ENCODE results near the gene FAM3D. TPM values are rescaled to one million over a fixed set of nuclear protein-coding genes. Genes with fewer than 3 reads are reported as not detected.

FAM3D gene
- total RNA-seq, 1 donor from 2014 or later, result not detected

- no peak overlapping the region for H3K27ac Mint-ChIP-seq
- intact Hi-C loops (cut with micrococcal nuclease), result no loop called here
- peaks cover 2% of the 10 kb centered on the region for H3K27me3 Mint-ChIP-seq (ENCODE audit: insufficient read depth)
- H3K36me3 Mint-ChIP-seq (ENCODE audit: low read depth), result no peaks in the 10 kb centered on the region
- peaks cover 13% of the 10 kb centered on the region for H3K4me1 Mint-ChIP-seq (ENCODE audit: low read depth)
- no peaks in the 10 kb centered on the region for H3K9me3 Mint-ChIP-seq
- DNase-seq (ENCODE audit: low spot score), result no peak
- H3K4me3 Mint-ChIP-seq, result no peak overlapping the region
These were observed 56.6 kb downstream of the FAM3D start for GRCh38 chr3:58609990-58610389.

GRCh38 chr3:58608648-58609047 lies 57.9 kb downstream of the FAM3D start:
- Mint-ChIP-seq H3K27ac (no peak overlapping the region), H3K4me3 (no peak overlapping the region), H3K9me3 (no peaks in the 10 kb centered on the region), H3K4me1 (ENCODE audit: low read depth) (peaks cover 13% of the 10 kb centered on the region), H3K27me3 (ENCODE audit: insufficient read depth) (peaks cover 2% of the 10 kb centered on the region), H3K36me3 (ENCODE audit: low read depth) (no peaks in the 10 kb centered on the region)
- intact Hi-C loops (cut with micrococcal nuclease), result no loop called here
- no peak for DNase-seq (ENCODE audit: low spot score)

- Mint-ChIP-seq H3K36me3 (ENCODE audit: low read depth) (no peaks in the 10 kb centered on the region), H3K4me1 (ENCODE audit: low read depth) (peaks cover 13% of the 10 kb centered on the region), H3K9me3 (no peaks in the 10 kb centered on the region), H3K27ac (no peak overlapping the region), H3K27me3 (ENCODE audit: insufficient read depth) (peaks cover 2% of the 10 kb centered on the region), H3K4me3 (no peak overlapping the region)
- DNase-seq (ENCODE audit: low spot score), result no peak
- intact Hi-C loops (cut with micrococcal nuclease), result no loop called here
These were observed 58.8 kb downstream of the FAM3D start for GRCh38 chr3:58607816-58608215.

- no peak for DNase-seq (ENCODE audit: low spot score)
- H3K27me3 Mint-ChIP-seq (ENCODE audit: insufficient read depth), result peaks cover 2% of the 10 kb centered on the region
- no peak overlapping the region for H3K27ac Mint-ChIP-seq
- no peak overlapping the region for H3K4me3 Mint-ChIP-seq
- H3K9me3 Mint-ChIP-seq, result no peaks in the 10 kb centered on the region
- H3K36me3 Mint-ChIP-seq (ENCODE audit: low read depth), result no peaks in the 10 kb centered on the region
- H3K4me1 Mint-ChIP-seq (ENCODE audit: low read depth), result peaks cover 13% of the 10 kb centered on the region
- intact Hi-C loops (cut with micrococcal nuclease), result no loop called here
These were observed 59.9 kb downstream of the FAM3D start for GRCh38 chr3:58606693-58607092.

- no peaks in the 10 kb centered on the region for H3K36me3 Mint-ChIP-seq (ENCODE audit: low read depth)
These were observed 62.5 kb downstream of the FAM3D start for GRCh38 chr3:58604031-58604430.

GRCh38 chr3:58603606-58604005 lies 63.0 kb downstream of the FAM3D start:
- Mint-ChIP-seq H3K27me3 (ENCODE audit: insufficient read depth) (peaks cover 4% of the 10 kb centered on the region), H3K4me1 (ENCODE audit: low read depth) (peaks cover 5% of the 10 kb centered on the region), H3K4me3 (no peak overlapping the region), H3K27ac (no peak overlapping the region), H3K9me3 (no peaks in the 10 kb centered on the region), H3K36me3 (ENCODE audit: low read depth) (no peaks in the 10 kb centered on the region)
- intact Hi-C loops (cut with micrococcal nuclease), result no loop called here
- no peak for DNase-seq (ENCODE audit: low spot score)

More at GRCh38 chr3:58604031-58604430, 62.5 kb downstream of the FAM3D start:
- Mint-ChIP-seq H3K9me3 (no peaks in the 10 kb centered on the region), H3K27me3 (ENCODE audit: insufficient read depth) (peaks cover 4% of the 10 kb centered on the region), H3K4me1 (ENCODE audit: low read depth) (peaks cover 5% of the 10 kb centered on the region), H3K4me3 (no peak overlapping the region), H3K27ac (no peak overlapping the region)
- intact Hi-C loops (cut with micrococcal nuclease), result no loop called here
- no peak for DNase-seq (ENCODE audit: low spot score)

- Mint-ChIP-seq H3K36me3 (ENCODE audit: low read depth) (no peaks in the 10 kb centered on the region), H3K4me3 (no peak overlapping the region), H3K27ac (no peak overlapping the region), H3K9me3 (no peaks in the 10 kb centered on the region), H3K4me1 (ENCODE audit: low read depth) (no peaks in the 10 kb centered on the region), H3K27me3 (ENCODE audit: insufficient read depth) (peaks cover 2% of the 10 kb centered on the region)
- intact Hi-C loops (cut with micrococcal nuclease), result no loop called here
- no peak for DNase-seq (ENCODE audit: low spot score)
These were observed 68.7 kb downstream of the FAM3D start for GRCh38 chr3:58597770-58598310.

- Mint-ChIP-seq H3K27me3 (ENCODE audit: insufficient read depth) (peaks cover 2% of the 10 kb centered on the region), H3K9me3 (no peaks in the 10 kb centered on the region), H3K36me3 (ENCODE audit: low read depth) (no peaks in the 10 kb centered on the region), H3K4me1 (ENCODE audit: low read depth) (no peaks in the 10 kb centered on the region), H3K4me3 (no peak overlapping the region), H3K27ac (no peak overlapping the region)
- intact Hi-C loops (cut with micrococcal nuclease), result no loop called here
- DNase-seq (ENCODE audit: low spot score), result no peak
These were observed 69.6 kb downstream of the FAM3D start for GRCh38 chr3:58596834-58597518.

GRCh38 chr3:58594117-58594516 lies 72.5 kb downstream of the FAM3D start:
- H3K27ac Mint-ChIP-seq, result no peak overlapping the region
- H3K4me3 Mint-ChIP-seq, result no peak overlapping the region
- intact Hi-C loops (cut with micrococcal nuclease), result no loop called here
- H3K4me1 Mint-ChIP-seq (ENCODE audit: low read depth), result no peaks in the 10 kb centered on the region
- H3K27me3 Mint-ChIP-seq (ENCODE audit: insufficient read depth), result peaks cover 4% of the 10 kb centered on the region
- no peak for DNase-seq (ENCODE audit: low spot score)
- H3K36me3 Mint-ChIP-seq (ENCODE audit: low read depth), result no peaks in the 10 kb centered on the region
- no peaks in the 10 kb centered on the region for H3K9me3 Mint-ChIP-seq

- Mint-ChIP-seq H3K27me3 (ENCODE audit: insufficient read depth) (peaks cover 24% of the 10 kb centered on the region), H3K9me3 (no peaks in the 10 kb centered on the region), H3K4me1 (ENCODE audit: low read depth) (no peaks in the 10 kb centered on the region), H3K36me3 (ENCODE audit: low read depth) (no peaks in the 10 kb centered on the region), H3K27ac (no peak overlapping the region), H3K4me3 (no peak overlapping the region)
- intact Hi-C loops (cut with micrococcal nuclease), result no loop called here
- no peak for DNase-seq (ENCODE audit: low spot score)
These were observed 74.8 kb downstream of the FAM3D start for GRCh38 chr3:58591517-58592510.

- Mint-ChIP-seq H3K4me3 (no peak overlapping the region), H3K27me3 (ENCODE audit: insufficient read depth) (peaks cover 46% of the 10 kb centered on the region), H3K9me3 (no peaks in the 10 kb centered on the region), H3K36me3 (ENCODE audit: low read depth) (peaks cover 3% of the 10 kb centered on the region), H3K4me1 (ENCODE audit: low read depth) (peaks cover 22% of the 10 kb centered on the region), H3K27ac (no peak overlapping the region)
- no peak for DNase-seq (ENCODE audit: low spot score)
- intact Hi-C loops (cut with micrococcal nuclease), result no loop called here
These were observed 78.5 kb downstream of the FAM3D start for GRCh38 chr3:58588030-58588614.

- Mint-ChIP-seq H3K27ac (no peak overlapping the region), H3K4me3 (no peak overlapping the region), H3K4me1 (ENCODE audit: low read depth) (peaks cover 22% of the 10 kb centered on the region), H3K36me3 (ENCODE audit: low read depth) (peaks cover 3% of the 10 kb centered on the region), H3K9me3 (no peaks in the 10 kb centered on the region), H3K27me3 (ENCODE audit: insufficient read depth) (peaks cover 46% of the 10 kb centered on the region)
- DNase-seq (ENCODE audit: low spot score), result no peak
- intact Hi-C loops (cut with micrococcal nuclease), result no loop called here
These were observed 79.8 kb downstream of the FAM3D start for GRCh38 chr3:58586776-58587192.
